ENCODE results near the gene CBX4. TPM values are rescaled to one million over a fixed set of nuclear protein-coding genes. Genes with fewer than 3 reads are reported as not detected.

The CBX4 gene
- total and polyA plus RNA-seq, 10 of the 15 experiments (the other 5 are each of a cell fraction or from before 2014, with no cell fraction given), result 0.69 to 24.6 (median 4.2) TPM

- RAD21 ChIA-PET (ENCODE audit: unreplicated experiment), result interaction anchor here (1.5 kb wide), 1 partner anchor 15 kb away, joined by 3 read pairs; no protein-coding TSS in a partner anchor
- intact Hi-C loops (cut with micrococcal nuclease; ENCODE audit: unreplicated experiment), result no loop called here
Observed at GRCh38 chr17:79821331-79822095, 17.7 kb downstream of the CBX4 start.

More at GRCh38 chr17:79821331-79822095, 17.7 kb downstream of the CBX4 start:
- Histone ChIP-seq H3K79me2 (ENCODE audit: control insufficient read depth, insufficient read depth, low read length) (no peaks in the 10 kb centered on the region), H3K27ac (ENCODE audit: control insufficient read depth, insufficient read depth) (no peak overlapping the region), H3K27me3 (replicated peaks in 1 of 2; ENCODE audit: control insufficient read depth in 2 of 2, insufficient read depth in 2 of 2, low read length in 1 of 2) (peaks cover 3 to 19% of the 10 kb centered on the region in 2 experiments; a peak in 3 of 4 replicates), H3K4me2 (ENCODE audit: control insufficient read depth, insufficient read depth) (no peak overlapping the region), H3K36me3 (ENCODE audit: control insufficient read depth in 2 of 2, insufficient read depth in 2 of 2, low read length in 1 of 2) (no peaks in the 10 kb centered on the region), H3K9ac (ENCODE audit: control insufficient read depth, insufficient read depth, low read length) (no peak overlapping the region), H2AFZ (ENCODE audit: control insufficient read depth, low read depth, low read length) (no peak overlapping the region), H3K9me3 (replicated peaks; ENCODE audit: control insufficient read depth, insufficient read depth, low read length) (no peaks in the 10 kb centered on the region), H3K4me3 (no peak overlapping the region), H3K4me1 (ENCODE audit: control insufficient read depth, insufficient read depth, low read length) (peaks cover 4% of the 10 kb centered on the region; the same call in 1 of the 2 replicates), H4K20me1 (ENCODE audit: control insufficient read depth, insufficient read depth) (no peaks in the 10 kb centered on the region; the same call in 1 of the 2 replicates)
- 56% methylated on average over 12 of the region's 12 CpGs for WGBS (ENCODE audit: insufficient coverage, insufficient replicate concordance, low lambda C conversion rate, missing lambda C conversion rate)
- TF ChIP-seq NKRF (conservative IDR thresholded peaks at IDR 0.05) (no peak), ELK1 (IDR thresholded peaks at IDR 0.05; ENCODE audit: low read depth, low read length) (no peak), SP1 (IDR thresholded peaks at IDR 0.05; ENCODE audit: low read depth, low read length) (no peak), ZNF217 (IDR thresholded peaks at IDR 0.05) (no peak), ATF2 (IDR thresholded peaks at IDR 0.05; ENCODE audit: low read length) (no peak), ZNF687 (IDR thresholded peaks at IDR 0.05) (no peak), STAT1 (conservative IDR thresholded peaks at IDR 0.05) (no peak), PML (IDR thresholded peaks at IDR 0.05; ENCODE audit: low read length) (no peak)
- FAIRE-seq, result no peak
- in situ Hi-C loops (cut with MboI), result no loop called here
- DNase-seq (ENCODE audit: low read depth, low spot score), result no peak
- no peak for ATAC-seq
- no TSS peak for BruUV-seq (replicated peaks)
- ChIA-PET CTCF (interaction anchor here (0.7 to 1.4 kb wide), 3 partner anchors 10 to 150 kb away, joined by 3 to 4 read pairs (median 3); no protein-coding TSS in a partner anchor), SMC1A (ENCODE audit: uncharacterized antibody, unreplicated experiment) (no interaction called here), POLR2A (interaction anchor here (0.6 kb wide), 1 partner anchor 11 kb away, joined by 3 read pairs; no protein-coding TSS in a partner anchor)
